Astrocyte (in vitro differentiated cells and primary cell): ENCODE results near the gene NMT2. TPM values are rescaled to one million over a fixed set of nuclear protein-coding genes. Genes with fewer than 3 reads are reported as not detected.

Source experiments
- DNase-seq: peaks from one replicate; pipeline ENCODE4 v3.0.0-alpha.2; 2010; ENCODE audit warnings: low read depth
- FAIRE-seq: peaks from 2 replicates; lab custom pipeline; 2011; peaks lifted over from hg19 to GRCh38; lab: Jason Lieb, UNC
- H2AFZ ChIP-seq: 2 replicates; pipeline ENCODE4 v1.6.0; 2012; ENCODE audit warnings: low read depth, low read length, inconsistent platforms
- H3K27ac ChIP-seq: 2 replicates; pipeline ENCODE4 v1.5.1; 2011; ENCODE audit warnings: low read depth, low read length, inconsistent platforms
- H3K27me3 ChIP-seq: 2 replicates; pipeline ENCODE4 v1.6.0; 2011; ENCODE audit warnings: low read length, inconsistent platforms; ENCODE audit not compliant: insufficient read depth
- H3K36me3 ChIP-seq: 2 replicates; pipeline ENCODE4 v1.5.1; 2011; ENCODE audit warnings: low read length, inconsistent platforms; ENCODE audit not compliant: insufficient read depth
- H3K4me1 ChIP-seq: 2 replicates; pipeline ENCODE4 v1.5.1; 2011; ENCODE audit warnings: low read length, inconsistent platforms; ENCODE audit not compliant: insufficient read depth
- H3K4me2 ChIP-seq: 2 replicates; pipeline ENCODE4 v1.6.0; 2012; ENCODE audit warnings: low read length, inconsistent platforms
- H3K4me3 ChIP-seq: 2 replicates; pipeline ENCODE4 v1.5.1; 2011; ENCODE audit warnings: low read depth, mild to moderate bottlenecking, low read length, inconsistent platforms; ENCODE audit not compliant: insufficient read depth
- H3K79me2 ChIP-seq: 2 replicates; pipeline ENCODE4 v1.6.0; 2012; ENCODE audit warnings: mild to moderate bottlenecking, low read length, inconsistent platforms; ENCODE audit not compliant: insufficient read depth
- H3K9ac ChIP-seq: 2 replicates; pipeline ENCODE4 v1.6.0; 2012; ENCODE audit warnings: mild to moderate bottlenecking, low read length, inconsistent platforms
- H3K9me3 ChIP-seq: 2 replicates; pipeline ENCODE4 v1.5.1; 2012; ENCODE audit warnings: low read depth, mild to moderate bottlenecking, low read length, inconsistent platforms; ENCODE audit not compliant: insufficient read depth
- H4K20me1 ChIP-seq: 2 replicates; pipeline ENCODE4 v1.6.0; 2012; ENCODE audit warnings: low read length, inconsistent platforms; ENCODE audit not compliant: insufficient read depth
- H3K27ac Mint-ChIP-seq: one replicate; pipeline ENCODE4 v1.8.0; 2021; ENCODE audit warnings: mild to moderate bottlenecking, mixed read lengths; ENCODE audit not compliant: unreplicated experiment
- H3K27me3 Mint-ChIP-seq: one replicate; pipeline ENCODE4 v1.8.0; 2021; ENCODE audit warnings: low read depth, mixed read lengths; ENCODE audit not compliant: unreplicated experiment
- H3K36me3 Mint-ChIP-seq: one replicate; pipeline ENCODE4 v1.8.0; 2021; ENCODE audit warnings: low read depth, mixed read lengths; ENCODE audit not compliant: unreplicated experiment
- H3K4me1 Mint-ChIP-seq: one replicate; pipeline ENCODE4 v1.8.0; 2021; ENCODE audit warnings: low read depth, mixed read lengths; ENCODE audit not compliant: unreplicated experiment
- H3K4me3 Mint-ChIP-seq: one replicate; pipeline ENCODE4 v1.8.0; 2021; ENCODE audit warnings: mild to moderate bottlenecking, moderate library complexity, mixed read lengths; ENCODE audit not compliant: unreplicated experiment
- H3K9me3 Mint-ChIP-seq: one replicate; pipeline ENCODE4 v1.8.0; 2021; ENCODE audit warnings: mild to moderate bottlenecking, mixed read lengths; ENCODE audit not compliant: unreplicated experiment
- CTCF ChIP-seq: IDR thresholded peaks from 2 replicates; pipeline ENCODE4 v1.5.1; 2011; ENCODE audit warnings: low read depth, mild to moderate bottlenecking, inconsistent platforms, low read length, moderate library complexity; ENCODE audit not compliant: insufficient read depth
- EZH2 ChIP-seq: IDR thresholded peaks from 2 replicates; pipeline ENCODE4 v1.6.1; 2012; ENCODE audit warnings: mild to moderate bottlenecking, low read length, inconsistent platforms; ENCODE audit not compliant: insufficient read depth
- total RNA-seq: library from RNA; stranded (reverse); gene quantifications from 2 replicates; pipeline ENCODE4 v1.2.1, GENCODE V29; 2021

NMT2 gene
- total RNA-seq, 1 donor from 2014 or later = 22.1 TPM

- no peak overlapping the region for H3K4me3 Mint-ChIP-seq
- Histone ChIP-seq H4K20me1 (no peaks in the 10 kb centered on the region), H3K27me3 (no peaks in the 10 kb centered on the region), H3K9me3 (no peaks in the 10 kb centered on the region), H2AFZ (peak overlapping the region; percentile 88), H3K27ac (peak overlapping the region; percentile 43), H3K79me2 (no peaks in the 10 kb centered on the region), H3K36me3 (no peaks in the 10 kb centered on the region), H3K4me1 (peaks cover 8% of the 10 kb centered on the region), H3K4me2 (peak overlapping the region; percentile 86), H3K4me3 (peak overlapping the region; percentile 73), H3K9ac (peak overlapping the region; percentile 75)
- peaks cover 6% of the 10 kb centered on the region for H3K27me3 Mint-ChIP-seq
- no peaks in the 10 kb centered on the region for H3K36me3 Mint-ChIP-seq
- no peak for TF ChIP-seq EZH2
- TF ChIP-seq CTCF = no peak
- no peaks in the 10 kb centered on the region for H3K4me1 Mint-ChIP-seq
- no peak overlapping the region for H3K27ac Mint-ChIP-seq
- DNase-seq (no peak), FAIRE-seq (no peak)
- no peaks in the 10 kb centered on the region for H3K9me3 Mint-ChIP-seq
Measured at GRCh38 chr10:15083674-15084501, 84.6 kb downstream of the NMT2 start.

- Mint-ChIP-seq H3K27ac (no peak overlapping the region), H3K4me3 (no peak overlapping the region), H3K4me1 (no peaks in the 10 kb centered on the region), H3K36me3 (peaks cover 8% of the 10 kb centered on the region), H3K9me3 (peaks cover 10% of the 10 kb centered on the region), H3K27me3 (no peaks in the 10 kb centered on the region)
- Histone ChIP-seq H3K27ac (no peak overlapping the region), H3K9me3 (peaks cover 4% of the 10 kb centered on the region), H3K4me1 (no peaks in the 10 kb centered on the region), H3K27me3 (no peaks in the 10 kb centered on the region), H3K4me2 (no peak overlapping the region), H4K20me1 (no peaks in the 10 kb centered on the region), H3K36me3 (no peaks in the 10 kb centered on the region), H2AFZ (no peak overlapping the region), H3K4me3 (no peak overlapping the region), H3K79me2 (no peaks in the 10 kb centered on the region), H3K9ac (no peak overlapping the region)
- DNase-seq (no peak), FAIRE-seq (no peak)
- no peak for TF ChIP-seq CTCF
- TF ChIP-seq EZH2 = no peak
Measured at GRCh38 chr10:15075421-15075820, 93.1 kb downstream of the NMT2 start.

GRCh38 chr10:15072358-15072757 lies 96.1 kb downstream of the NMT2 start:
- Mint-ChIP-seq H3K4me3 (no peak overlapping the region), H3K27ac (no peak overlapping the region), H3K27me3 (no peaks in the 10 kb centered on the region), H3K4me1 (no peaks in the 10 kb centered on the region), H3K36me3 (peaks cover 8% of the 10 kb centered on the region), H3K9me3 (peaks cover 13% of the 10 kb centered on the region)
- FAIRE-seq (no peak), DNase-seq (no peak)
- Histone ChIP-seq H3K9me3 (peaks cover 4% of the 10 kb centered on the region), H3K4me3 (no peak overlapping the region), H4K20me1 (no peaks in the 10 kb centered on the region), H3K4me2 (no peak overlapping the region), H3K9ac (no peak overlapping the region), H3K27me3 (no peaks in the 10 kb centered on the region), H3K4me1 (no peaks in the 10 kb centered on the region), H3K79me2 (no peaks in the 10 kb centered on the region), H2AFZ (no peak overlapping the region), H3K36me3 (no peaks in the 10 kb centered on the region), H3K27ac (no peak overlapping the region)
- no peak for TF ChIP-seq CTCF
- no peak for TF ChIP-seq EZH2
